Activated CD8-positive, alpha-beta memory T cell treated with anti-CD3 and anti-CD28 coated beads, Interleukin-2, amount 50 U/mL, for 4 hours (primary cell): Measurements from ENCODE around the gene STK26.

Experiments
- DNase-seq: peaks from one replicate; pipeline ENCODE4 v3.0.0-alpha.2; 2020

Gene STK26

DNA sequence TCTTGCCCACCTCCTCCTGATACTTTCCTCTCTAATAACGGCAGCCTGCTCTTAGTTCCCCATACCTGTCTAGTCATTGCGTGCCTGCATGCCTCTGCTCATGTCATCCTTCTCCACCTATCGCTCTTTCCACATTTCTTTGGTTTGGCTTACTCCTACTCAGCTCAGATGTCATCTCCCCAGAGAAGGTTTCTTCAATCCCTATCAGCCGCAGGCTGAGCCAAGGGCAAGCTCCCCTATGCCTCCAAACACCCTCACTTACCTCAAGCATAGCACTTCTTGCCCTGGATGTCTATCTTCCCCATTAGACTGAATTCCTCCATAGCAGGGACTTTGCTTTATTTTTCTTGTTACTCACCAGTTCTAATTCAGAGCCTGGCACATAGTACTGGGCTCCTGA, 78.1 kb downstream of the STK26 start:
- DNase-seq, result no peak

DNA sequence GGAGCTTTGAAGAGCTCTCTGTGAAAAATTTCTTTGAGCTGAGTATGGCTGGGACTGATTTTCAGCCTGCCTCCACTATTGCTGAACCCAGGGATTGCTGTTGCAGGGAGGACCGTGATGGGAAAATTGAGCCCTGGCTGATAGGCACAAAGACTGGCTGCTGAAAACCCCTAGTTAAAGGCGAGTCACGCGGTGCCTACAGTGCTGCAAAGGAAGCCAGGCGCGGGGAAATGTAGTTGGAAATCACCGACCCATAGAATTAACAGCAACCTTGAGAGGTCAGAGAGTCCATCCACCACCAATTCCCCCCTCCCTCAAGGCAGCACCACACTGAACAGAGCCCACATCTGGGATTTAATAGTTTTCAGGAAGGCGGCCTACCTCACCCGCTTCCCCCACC, 78.7 kb downstream of the STK26 start:
- no peak for DNase-seq

DNA sequence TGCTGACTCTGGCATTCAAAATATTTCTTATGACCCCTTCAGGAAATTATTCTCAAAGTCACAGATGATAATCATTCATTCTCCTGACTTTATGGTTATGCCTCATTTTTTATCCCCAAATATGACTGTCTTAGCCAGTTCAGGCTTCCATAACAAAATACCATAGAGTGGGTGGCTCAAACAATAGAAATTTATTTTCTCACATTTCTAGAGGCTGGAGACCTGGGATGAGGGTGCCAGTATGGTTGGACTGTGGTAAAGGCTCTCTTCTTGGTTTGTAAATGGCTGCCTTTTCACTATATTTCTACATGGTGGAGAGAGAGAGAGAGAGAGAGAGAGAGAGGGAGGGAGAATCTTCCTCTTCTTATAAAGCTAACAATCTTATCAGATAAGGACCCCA, 84.2 kb downstream of the STK26 start:
- DNase-seq, result no peak

DNA sequence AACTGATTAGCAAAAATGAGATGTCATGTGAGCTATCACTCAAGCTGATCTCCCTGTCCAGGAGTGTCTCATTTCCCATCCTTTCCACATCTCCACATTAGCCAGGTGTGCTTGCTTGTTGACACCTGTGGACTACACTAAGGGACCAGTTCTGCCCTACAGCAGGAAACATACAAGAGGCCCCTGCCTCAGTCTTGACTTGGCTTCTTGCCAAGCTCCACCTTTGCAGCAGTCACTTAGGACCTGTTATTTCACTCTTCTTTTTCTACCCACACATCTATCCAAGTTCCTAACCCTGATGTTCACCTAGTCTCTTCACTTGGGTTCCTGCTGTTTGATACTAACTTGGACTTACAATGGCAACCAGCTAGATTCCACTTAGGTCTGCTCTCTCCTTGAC, 91.5 kb downstream of the STK26 start:
- no peak for DNase-seq

DNA sequence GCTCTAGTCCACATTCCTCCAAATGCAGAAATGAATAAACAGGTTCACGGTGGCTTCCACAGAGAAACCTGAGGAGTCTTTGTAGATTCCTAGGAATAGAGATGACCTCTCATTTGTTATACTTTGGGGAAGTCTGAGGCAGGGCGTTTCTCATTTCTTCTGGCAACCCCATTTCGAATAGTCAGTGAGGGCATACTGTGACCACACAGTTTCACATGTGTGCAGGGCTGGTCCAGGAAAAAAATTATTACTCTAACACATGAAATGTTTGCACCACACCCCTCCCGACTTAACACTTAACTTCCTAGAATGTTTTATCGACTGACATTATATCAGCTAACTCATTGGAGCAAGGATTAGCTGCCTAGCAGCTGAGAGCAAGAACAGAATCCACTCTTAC, 92.7 kb downstream of the STK26 start:
- no peak for DNase-seq

DNA sequence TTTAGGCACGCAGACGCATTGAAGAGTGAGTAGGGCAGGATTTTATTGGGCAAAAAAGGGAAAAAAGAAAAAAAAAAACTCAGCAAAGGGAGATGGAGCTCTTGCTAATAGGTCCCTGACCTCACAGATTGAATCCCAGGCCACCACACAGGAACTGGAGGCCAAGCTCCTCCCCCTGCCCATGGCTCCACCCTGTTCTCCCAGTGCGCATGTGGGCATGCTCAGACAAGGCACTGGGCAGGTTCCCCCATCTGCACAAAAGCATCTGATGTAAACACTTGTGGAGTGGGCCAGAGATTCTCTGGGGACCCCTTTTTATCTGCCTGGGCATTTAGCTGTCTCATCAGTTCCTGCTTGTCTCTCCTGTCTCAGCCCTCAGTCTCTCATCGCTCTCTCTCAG, 95.3 kb downstream of the STK26 start:
- DNase-seq, result no peak

DNA sequence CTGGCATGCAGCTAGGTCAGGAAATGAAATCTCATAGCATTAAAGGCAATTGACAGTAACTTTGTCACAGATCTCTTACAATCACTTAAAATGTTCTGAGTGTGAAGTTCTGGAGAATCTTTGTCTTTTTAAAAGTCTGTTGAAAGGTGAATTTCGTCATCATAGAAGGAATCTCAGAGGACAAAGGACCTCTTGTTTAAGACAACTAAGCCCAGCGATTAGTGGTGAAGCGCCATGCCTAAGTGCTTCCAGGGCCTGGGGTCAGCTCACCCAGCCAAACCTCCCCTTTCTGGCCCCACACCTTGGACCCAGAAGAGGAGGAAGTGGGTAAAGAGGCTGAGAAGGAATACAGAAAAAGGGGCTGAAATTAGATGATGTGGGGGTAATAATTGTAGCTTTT, 96.2 kb downstream of the STK26 start:
- no peak for DNase-seq

DNA sequence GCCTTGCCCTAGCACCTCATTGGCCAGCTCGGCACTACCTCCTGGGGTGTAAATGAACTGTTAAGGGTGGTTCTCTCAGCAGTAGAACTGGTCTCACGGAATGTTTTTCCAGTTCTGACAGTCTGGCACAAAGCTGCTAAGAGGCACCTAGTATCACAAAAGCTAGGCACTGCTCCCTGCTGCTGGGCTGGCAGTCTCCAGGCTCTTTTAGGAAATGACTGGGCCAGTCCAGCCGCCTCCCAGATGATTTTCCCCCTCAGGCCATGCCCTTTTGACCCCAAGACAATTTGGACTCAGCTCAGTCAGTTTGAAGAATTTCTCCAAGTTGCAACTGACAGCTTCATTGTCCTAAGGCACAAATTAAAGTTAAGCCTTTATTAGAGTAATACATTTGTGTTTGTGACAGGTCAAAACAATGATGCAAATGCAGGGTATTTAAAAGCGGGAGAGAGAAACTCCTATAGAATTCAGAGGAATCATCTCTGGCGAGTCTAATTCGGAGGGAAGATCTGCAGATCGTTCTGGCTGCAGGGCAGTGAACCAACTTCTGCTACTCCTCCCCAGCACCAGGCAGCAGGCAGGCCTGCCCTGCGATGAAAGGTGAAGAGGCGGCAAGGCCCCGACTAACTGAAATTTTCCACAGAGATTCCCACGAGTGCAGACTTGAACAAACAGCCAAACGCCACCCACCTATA, 96.9 kb downstream of the STK26 start:
- no peak for DNase-seq

DNA sequence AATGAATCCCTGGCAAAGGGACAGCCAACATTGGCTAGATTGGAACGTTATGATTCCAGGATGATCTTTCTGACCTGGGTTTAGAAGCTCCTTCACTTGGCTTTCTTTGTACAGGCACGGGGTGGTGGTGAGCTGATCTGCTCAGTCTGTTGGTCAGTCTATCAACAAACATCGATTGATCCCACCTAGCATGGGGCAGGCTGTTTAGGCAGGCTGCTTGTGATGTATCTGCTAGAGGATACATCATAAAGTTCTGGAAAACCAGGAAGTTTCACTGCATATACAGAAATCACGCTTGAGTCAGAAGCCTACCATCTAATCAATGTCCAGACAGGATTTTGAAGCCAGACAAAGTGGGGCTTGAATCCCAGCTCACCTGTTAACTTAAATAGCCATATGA, 97.8 kb downstream of the STK26 start:
- DNase-seq, result no peak
